ENCODE results near the gene ETV3L. TPM values are rescaled to one million over a fixed set of nuclear protein-coding genes. Genes with fewer than 3 reads are reported as not detected.

ETV3L gene
- total and polyA plus RNA-seq, 2 of the 8 experiments (the other 6 are each of a cell fraction or from before 2014, with no cell fraction given): 0.17 to 0.26 TPM

GRCh38 chr1:157091186-157091585, 8.4 kb downstream of the ETV3L start:
- Histone ChIP-seq H2BK15ac (ENCODE audit: low read length) (no peak overlapping the region), H3K4me1 (replicated peaks in 1 of 4; ENCODE audit: control insufficient read depth in 3 of 4, insufficient read depth in 4 of 4, low read length in 3 of 4) (peaks cover 3 to 5% (median 3%) of the 10 kb centered on the region in 4 experiments; a peak in 5 of 7 replicates), H4K8ac (ENCODE audit: extremely low read depth, insufficient read depth, low read length) (no peak overlapping the region), H3K27ac (ENCODE audit: low read depth, low read length) (no peak overlapping the region), H2AK5ac (ENCODE audit: low read depth, low read length) (no peak overlapping the region; the same call in 1 of the 2 replicates), H3K9me3 (ENCODE audit: insufficient read depth in 2 of 2, low read depth in 1 of 2, low read length in 1 of 2) (no peaks in the 10 kb centered on the region), H3K23ac (ENCODE audit: insufficient read length) (no peak overlapping the region), H3K36me3 (ENCODE audit: control insufficient read depth in 2 of 4, insufficient read depth in 4 of 4, low read length in 3 of 4) (no peaks in the 10 kb centered on the region), H3K4me3 (ENCODE audit: extremely low read depth in 1 of 4, insufficient read depth in 2 of 4, low read depth in 3 of 4, low read length in 4 of 4) (no peak overlapping the region), H2BK20ac (ENCODE audit: low read length) (0 out of 2 replicates have a peak overlapping the region, but pooled peaks have one; percentile 9), H2BK12ac (ENCODE audit: low read depth, low read length) (0 out of 2 replicates have a peak overlapping the region, but pooled peaks have one; percentile 75), H3K14ac (ENCODE audit: insufficient read length) (no peak overlapping the region), H3K79me1 (ENCODE audit: low read depth, low read length) (no peaks in the 10 kb centered on the region), H3K23me2 (ENCODE audit: low read depth, low read length) (no peaks in the 10 kb centered on the region), H4K5ac (ENCODE audit: insufficient read length, low read depth, low read length) (no peak overlapping the region), H3K79me2 (ENCODE audit: control insufficient read depth in 1 of 2, insufficient read depth in 2 of 2, low read length in 2 of 2) (no peaks in the 10 kb centered on the region), H4K91ac (replicated peaks; ENCODE audit: insufficient read length, low read length) (no peak overlapping the region), H3K56ac (replicated peaks; ENCODE audit: insufficient read length, low read depth, low read length) (no peak overlapping the region), H3K4me2 (ENCODE audit: insufficient read depth in 1 of 2, low read depth in 2 of 2, low read length in 2 of 2) (no peak overlapping the region), H2BK120ac (replicated peaks; ENCODE audit: low read depth, low read length) (no peak overlapping the region), H3K4ac (replicated peaks; ENCODE audit: insufficient read length, low read depth, low read length) (no peak overlapping the region), H3K9ac (replicated peaks in 1 of 4; ENCODE audit: extremely low read depth in 1 of 4, low read depth in 3 of 4, low read length in 3 of 4) (no peak overlapping the region), H2BK5ac (ENCODE audit: low read depth, low read length) (no peak overlapping the region), H3K18ac (ENCODE audit: extremely low read depth, low read length) (no peak overlapping the region), H2AFZ (ENCODE audit: low read length) (no peak overlapping the region), H4K20me1 (replicated peaks in 1 of 2; ENCODE audit: control insufficient read depth in 1 of 2, insufficient read depth in 2 of 2, low read length in 2 of 2) (no peaks in the 10 kb centered on the region), H3K27me3 (replicated peaks in 1 of 4; ENCODE audit: control insufficient read depth in 3 of 4, extremely low read depth in 1 of 4, insufficient read depth in 3 of 4, low read length in 3 of 4) (no peaks in the 10 kb centered on the region; a peak in 2 of 7 replicates)
- FAIRE-seq (no peak), DNase-seq (ENCODE audit: low read depth in 1 of 2, low spot score in 2 of 2) (no peak)
- ChIA-PET POLR2A (ENCODE audit: partially characterized antibody) (interaction anchor here (1.4 to 2.5 kb wide), 2 partner anchors 23 to 64 kb away, joined by 8 to 12 read pairs; no protein-coding TSS in a partner anchor), CTCF (ENCODE audit: partially characterized antibody) (interaction anchor here (0.7 to 7.7 kb wide), 29 partner anchors 8 to 774 kb away, joined by 3 to 218 read pairs (median 7); partner anchors contain the start of genes ETV3 and ETV3L)
- WGBS, 2 experiments (ENCODE audit: extremely low coverage in 1 of 2, insufficient coverage in 1 of 2, insufficient read length in 1 of 2, insufficient replicate concordance in 2 of 2, low coverage in 1 of 2, low lambda C conversion rate in 2 of 2, missing lambda C conversion rate in 1 of 2): 98% methylated on average over 4 of the region's 4 CpGs; no CpG with 5 or more reads in 1 of the 2 experiments
- TF ChIP-seq CHD2 (IDR thresholded peaks at IDR 0.05; ENCODE audit: low read length): no peak
- TF ChIP-seq KDM5A (IDR thresholded peaks at IDR 0.05; ENCODE audit: low read length): no peak
- TF ChIP-seq RXRA (IDR thresholded peaks at IDR 0.05; ENCODE audit: insufficient read depth, low read depth, low read length): no peak
- no peak for TF ChIP-seq SP2 (IDR thresholded peaks at IDR 0.05; ENCODE audit: low read length)
- TF ChIP-seq SP1 (IDR thresholded peaks at IDR 0.05; ENCODE audit: low read depth, low read length): no peak
- no peak for TF ChIP-seq KDM4A (IDR thresholded peaks at IDR 0.05; ENCODE audit: low read depth, low read length, severe bottlenecking)
- no peak for TF ChIP-seq SIRT6 (IDR thresholded peaks at IDR 0.05; ENCODE audit: low read length)
- no peak for TF ChIP-seq GABPA (IDR thresholded peaks at IDR 0.05; ENCODE audit: borderline replicate concordance, insufficient read depth, low read length)
- no peak for TF ChIP-seq TCF12 (IDR thresholded peaks at IDR 0.05; ENCODE audit: low read depth, low read length)
